Measurements from ENCODE around the gene AAMP.

AAMP gene

GRCh38 chr2:218294430-218295022 is 24.6 kb upstream of the AAMP start:
- H3K9me3 ChIP-seq (ENCODE audit: insufficient read depth, low read length), result no peaks in the 10 kb centered on the region
- H3F3A ChIP-seq (ENCODE audit: insufficient read depth), result no peaks in the 10 kb centered on the region
- H3K4me3 ChIP-seq (ENCODE audit: insufficient read depth, low read length, poor library complexity, severe bottlenecking), result no peak overlapping the region
- H2AFZ ChIP-seq (ENCODE audit: low read depth, low read length, severe bottlenecking), result no peak overlapping the region
- no peak overlapping the region for H3K9ac ChIP-seq (ENCODE audit: low read length)
- no peak overlapping the region for H3K4me2 ChIP-seq (ENCODE audit: low read depth, low read length, poor library complexity, severe bottlenecking)
- TF ChIP-seq, protein P1, sequence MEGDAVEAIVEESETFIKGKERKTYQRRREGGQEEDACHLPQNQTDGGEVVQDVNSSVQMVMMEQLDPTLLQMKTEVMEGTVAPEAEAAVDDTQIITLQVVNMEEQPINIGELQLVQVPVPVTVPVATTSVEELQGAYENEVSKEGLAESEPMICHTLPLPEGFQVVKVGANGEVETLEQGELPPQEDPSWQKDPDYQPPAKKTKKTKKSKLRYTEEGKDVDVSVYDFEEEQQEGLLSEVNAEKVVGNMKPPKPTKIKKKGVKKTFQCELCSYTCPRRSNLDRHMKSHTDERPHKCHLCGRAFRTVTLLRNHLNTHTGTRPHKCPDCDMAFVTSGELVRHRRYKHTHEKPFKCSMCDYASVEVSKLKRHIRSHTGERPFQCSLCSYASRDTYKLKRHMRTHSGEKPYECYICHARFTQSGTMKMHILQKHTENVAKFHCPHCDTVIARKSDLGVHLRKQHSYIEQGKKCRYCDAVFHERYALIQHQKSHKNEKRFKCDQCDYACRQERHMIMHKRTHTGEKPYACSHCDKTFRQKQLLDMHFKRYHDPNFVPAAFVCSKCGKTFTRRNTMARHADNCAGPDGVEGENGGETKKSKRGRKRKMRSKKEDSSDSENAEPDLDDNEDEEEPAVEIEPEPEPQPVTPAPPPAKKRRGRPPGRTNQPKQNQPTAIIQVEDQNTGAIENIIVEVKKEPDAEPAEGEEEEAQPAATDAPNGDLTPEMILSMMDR (IDR thresholded peaks at IDR 0.05; ENCODE audit: insufficient read depth, low read length, poor library complexity, severe bottlenecking), result no peak
- TF ChIP-seq EZH2phosphoT487 (conservative IDR thresholded peaks at IDR 0.05; ENCODE audit: low read length), result no peak
- no peaks in the 10 kb centered on the region for H4K20me1 ChIP-seq (ENCODE audit: low read depth, low read length)
- no peak overlapping the region for H3K27ac ChIP-seq (ENCODE audit: low read depth, low read length)
- H3K9me2 ChIP-seq (replicated peaks; ENCODE audit: insufficient read depth, low read length), result no peaks in the 10 kb centered on the region
- no peaks in the 10 kb centered on the region for H3K79me2 ChIP-seq (ENCODE audit: insufficient read depth, low read length)
- no peaks in the 10 kb centered on the region for H3K36me3 ChIP-seq (ENCODE audit: low read length)
- H3K27me3 ChIP-seq (ENCODE audit: low read length), result no peaks in the 10 kb centered on the region

GRCh38 chr2:218293715-218294429 is 23.9 kb upstream of the AAMP start:
- H3K4me3 ChIP-seq (ENCODE audit: insufficient read depth, low read length, poor library complexity, severe bottlenecking), result no peak overlapping the region
- H3K36me3 ChIP-seq (ENCODE audit: low read length), result no peaks in the 10 kb centered on the region
- no peak overlapping the region for H3K27ac ChIP-seq (ENCODE audit: low read depth, low read length)
- no peaks in the 10 kb centered on the region for H3F3A ChIP-seq (ENCODE audit: insufficient read depth)
- no peak overlapping the region for H3K9ac ChIP-seq (ENCODE audit: low read length)
- no peak for TF ChIP-seq EZH2phosphoT487 (conservative IDR thresholded peaks at IDR 0.05; ENCODE audit: low read length)
- TF ChIP-seq, protein P1 (IDR thresholded peaks at IDR 0.05; ENCODE audit: insufficient read depth, low read length, poor library complexity, severe bottlenecking), result no peak
- no peaks in the 10 kb centered on the region for H3K9me3 ChIP-seq (ENCODE audit: insufficient read depth, low read length)
- H3K4me2 ChIP-seq (ENCODE audit: low read depth, low read length, poor library complexity, severe bottlenecking), result no peak overlapping the region
- H3K27me3 ChIP-seq (ENCODE audit: low read length), result no peaks in the 10 kb centered on the region
- no peaks in the 10 kb centered on the region for H3K79me2 ChIP-seq (ENCODE audit: insufficient read depth, low read length)
- H2AFZ ChIP-seq (ENCODE audit: low read depth, low read length, severe bottlenecking), result no peak overlapping the region
- no peaks in the 10 kb centered on the region for H4K20me1 ChIP-seq (ENCODE audit: low read depth, low read length)
- no peaks in the 10 kb centered on the region for H3K9me2 ChIP-seq (replicated peaks; ENCODE audit: insufficient read depth, low read length)

DNA sequence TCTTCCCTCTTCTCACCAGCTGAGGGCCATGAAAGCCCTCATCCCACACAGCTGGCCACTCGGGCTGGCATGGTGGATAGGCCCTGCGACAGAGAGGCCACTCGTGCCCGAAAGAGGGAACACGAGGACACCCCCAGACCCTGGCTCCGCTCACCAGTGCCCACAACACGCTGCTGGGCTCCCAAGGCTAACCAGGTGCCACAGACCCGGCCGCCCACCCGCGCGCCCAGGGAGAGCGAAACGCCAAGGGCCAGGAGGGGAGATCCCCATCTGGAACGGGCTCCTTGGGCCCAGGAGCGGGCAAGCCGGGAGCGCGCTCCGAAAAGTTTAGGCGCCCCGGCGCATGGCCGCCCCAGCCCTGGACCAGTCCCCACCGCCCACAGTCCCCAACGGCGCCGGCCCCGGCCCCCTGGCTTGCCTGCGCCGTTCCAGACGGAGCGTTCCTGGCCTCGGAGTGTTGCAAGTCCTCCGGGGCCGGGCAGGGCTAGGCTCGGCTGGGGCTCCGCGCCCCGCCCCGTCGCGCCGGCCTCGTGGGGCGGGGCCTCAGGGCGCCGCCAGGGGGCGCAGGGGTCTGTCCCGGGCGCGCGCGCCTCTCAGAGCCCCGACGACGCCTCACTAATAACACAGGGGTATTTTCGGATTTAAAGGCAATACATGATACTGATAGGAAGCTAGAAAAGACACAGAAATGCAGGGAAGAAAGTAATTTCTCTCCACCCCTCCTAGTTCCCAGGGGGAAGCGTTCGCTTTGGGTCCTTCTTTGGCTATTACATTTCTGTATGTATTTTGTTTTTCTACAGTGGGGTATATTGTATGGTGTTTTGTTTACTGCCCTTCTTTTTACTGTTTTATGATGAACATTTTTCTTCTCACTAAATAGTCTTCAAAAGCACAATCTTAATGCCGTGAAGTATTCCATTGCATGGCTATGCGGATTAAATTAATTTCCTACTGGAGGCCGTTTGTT is 22.4 kb upstream of the AAMP start, which contains the start of gene TMBIM1:
Gene TMBIM1 (minus strand): TSS at position 456 of the 967 bp plus-strand sequence. CDS start 10,362 bp downstream, outside the sequence.
- H3K4me2 ChIP-seq (ENCODE audit: low read depth, low read length, poor library complexity, severe bottlenecking), result peak within 1 kb of the TSS; percentile 42
- no peaks in the 10 kb centered on the region for H3K79me2 ChIP-seq (ENCODE audit: insufficient read depth, low read length)
- H3K9me2 ChIP-seq (replicated peaks; ENCODE audit: insufficient read depth, low read length), result no peaks in the 10 kb centered on the region
- H2AFZ ChIP-seq (ENCODE audit: low read depth, low read length, severe bottlenecking), result peak within 1 kb of the TSS; percentile 63
- H4K20me1 ChIP-seq (ENCODE audit: low read depth, low read length), result no peaks in the 10 kb centered on the region
- H3K36me3 ChIP-seq (ENCODE audit: low read length), result no peaks in the 10 kb centered on the region
- no peaks in the 10 kb centered on the region for H3F3A ChIP-seq (ENCODE audit: insufficient read depth)
- no peak within 1 kb of the TSS for H3K27ac ChIP-seq (ENCODE audit: low read depth, low read length)
- no peak within 1 kb of the TSS for H3K9ac ChIP-seq (ENCODE audit: low read length)
- peak within 1 kb of the TSS; percentile 10 for H3K4me3 ChIP-seq (ENCODE audit: insufficient read depth, low read length, poor library complexity, severe bottlenecking)
- no peaks in the 10 kb centered on the region for H3K9me3 ChIP-seq (ENCODE audit: insufficient read depth, low read length)
- TF ChIP-seq, protein P1 (IDR thresholded peaks at IDR 0.05; ENCODE audit: insufficient read depth, low read length, poor library complexity, severe bottlenecking), result peak; percentile 91
- no peak for TF ChIP-seq EZH2phosphoT487 (conservative IDR thresholded peaks at IDR 0.05; ENCODE audit: low read length)
- no peaks in the 10 kb centered on the region for H3K27me3 ChIP-seq (ENCODE audit: low read length)

All from SU-DHL-6 (cell line).